ENCODE data around the gene HDHD2. TPM values are rescaled to one million over a fixed set of nuclear protein-coding genes. Genes with fewer than 3 reads are reported as not detected.
A peak's percentile ranks its signal among the peaks of the same experiment; 100 is the strongest.

HDHD2 gene
- total RNA-seq, 1 experiment from 2014 or later: 6.3 TPM

GRCh38 chr18:47077111-47077510 is 73.2 kb downstream of the HDHD2 start:
- Histone ChIP-seq H3F3A (ENCODE audit: low read length, unreplicated experiment) (no peaks in the 10 kb centered on the region), H3K9me3 (ENCODE audit: low read length) (no peaks in the 10 kb centered on the region), H3K4me1 (ENCODE audit: insufficient read depth, low read length) (peaks cover 11% of the 10 kb centered on the region), H3K9me2 (replicated peaks; ENCODE audit: low read length) (no peaks in the 10 kb centered on the region), H3K27ac (ENCODE audit: low read length) (no peak overlapping the region), H3K79me2 (ENCODE audit: low read length) (no peaks in the 10 kb centered on the region), H3K4me3 (ENCODE audit: low read length) (no peak overlapping the region), H3K27me3 (ENCODE audit: low read length) (no peaks in the 10 kb centered on the region), H3K36me3 (ENCODE audit: low read depth, low read length) (no peaks in the 10 kb centered on the region), H3K4me2 (ENCODE audit: low read length) (no peak overlapping the region), H2AFZ (ENCODE audit: low read length) (no peak overlapping the region), H3K9ac (ENCODE audit: low read length) (no peak overlapping the region), H4K20me1 (ENCODE audit: low read length) (no peaks in the 10 kb centered on the region)
- no peak for ATAC-seq
- no peak for DNase-seq
- intact Hi-C loops (cut with micrococcal nuclease): no loop called here
- ChIA-PET CTCF (no interaction called here), POLR2A (ENCODE audit: unreplicated experiment) (no interaction called here)
- TF ChIP-seq EZH2phosphoT487 (IDR thresholded peaks at IDR 0.05; ENCODE audit: borderline replicate concordance, low read length) (no peak), EZH2 (IDR thresholded peaks at IDR 0.05; ENCODE audit: low read length, unreplicated experiment) (no peak)
- TF ChIP-seq, protein P1, sequence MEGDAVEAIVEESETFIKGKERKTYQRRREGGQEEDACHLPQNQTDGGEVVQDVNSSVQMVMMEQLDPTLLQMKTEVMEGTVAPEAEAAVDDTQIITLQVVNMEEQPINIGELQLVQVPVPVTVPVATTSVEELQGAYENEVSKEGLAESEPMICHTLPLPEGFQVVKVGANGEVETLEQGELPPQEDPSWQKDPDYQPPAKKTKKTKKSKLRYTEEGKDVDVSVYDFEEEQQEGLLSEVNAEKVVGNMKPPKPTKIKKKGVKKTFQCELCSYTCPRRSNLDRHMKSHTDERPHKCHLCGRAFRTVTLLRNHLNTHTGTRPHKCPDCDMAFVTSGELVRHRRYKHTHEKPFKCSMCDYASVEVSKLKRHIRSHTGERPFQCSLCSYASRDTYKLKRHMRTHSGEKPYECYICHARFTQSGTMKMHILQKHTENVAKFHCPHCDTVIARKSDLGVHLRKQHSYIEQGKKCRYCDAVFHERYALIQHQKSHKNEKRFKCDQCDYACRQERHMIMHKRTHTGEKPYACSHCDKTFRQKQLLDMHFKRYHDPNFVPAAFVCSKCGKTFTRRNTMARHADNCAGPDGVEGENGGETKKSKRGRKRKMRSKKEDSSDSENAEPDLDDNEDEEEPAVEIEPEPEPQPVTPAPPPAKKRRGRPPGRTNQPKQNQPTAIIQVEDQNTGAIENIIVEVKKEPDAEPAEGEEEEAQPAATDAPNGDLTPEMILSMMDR (conservative IDR thresholded peaks at IDR 0.05; ENCODE audit: low read depth, low read length): no peak
- BruUV-seq (replicated peaks): no TSS peak

GRCh38 chr18:47075098-47075883 is 75.0 kb downstream of the HDHD2 start:
- ATAC-seq: peak; percentile 100
- peaks cover 11% of the 10 kb centered on the region for H3K4me1 ChIP-seq (ENCODE audit: insufficient read depth, low read length)
- TSS peak; percentile 92 for BruUV-seq (replicated peaks)
- H3K9me2 ChIP-seq (replicated peaks; ENCODE audit: low read length): no peaks in the 10 kb centered on the region
- no peaks in the 10 kb centered on the region for H3K27me3 ChIP-seq (ENCODE audit: low read length)
- H3K4me3 ChIP-seq (ENCODE audit: low read length): peak overlapping the region; percentile 44
- H2AFZ ChIP-seq (ENCODE audit: low read length): peak overlapping the region; percentile 60
- TF ChIP-seq, protein P1 (conservative IDR thresholded peaks at IDR 0.05; ENCODE audit: low read depth, low read length): no peak
- TF ChIP-seq EZH2phosphoT487 (IDR thresholded peaks at IDR 0.05; ENCODE audit: borderline replicate concordance, low read length) (no peak), EZH2 (IDR thresholded peaks at IDR 0.05; ENCODE audit: low read length, unreplicated experiment) (no peak)
- H3K79me2 ChIP-seq (ENCODE audit: low read length): no peaks in the 10 kb centered on the region
- H3K9me3 ChIP-seq (ENCODE audit: low read length): no peaks in the 10 kb centered on the region
- no peaks in the 10 kb centered on the region for H3F3A ChIP-seq (ENCODE audit: low read length, unreplicated experiment)
- intact Hi-C loops (cut with micrococcal nuclease): no loop called here
- no peaks in the 10 kb centered on the region for H3K36me3 ChIP-seq (ENCODE audit: low read depth, low read length)
- peak overlapping the region; percentile 67 for H3K4me2 ChIP-seq (ENCODE audit: low read length)
- ChIA-PET POLR2A (ENCODE audit: unreplicated experiment) (interaction anchor here (0.5 kb wide), 1 partner anchor 742 kb away, joined by 5 read pairs; a partner anchor contains a TSS), CTCF (interaction anchor here (1.2 kb wide), 1 partner anchor 130 kb away, joined by 5 read pairs; no protein-coding TSS in a partner anchor)
- peak; percentile 63 for DNase-seq
- H3K27ac ChIP-seq (ENCODE audit: low read length): peak overlapping the region; percentile 52
- no peaks in the 10 kb centered on the region for H4K20me1 ChIP-seq (ENCODE audit: low read length)
- peak overlapping the region; percentile 26; the same call in 1 of the 2 replicates for H3K9ac ChIP-seq (ENCODE audit: low read length)

- Histone ChIP-seq H3K4me3 (ENCODE audit: low read length) (no peak overlapping the region), H3K27ac (ENCODE audit: low read length) (no peak overlapping the region), H3K27me3 (ENCODE audit: low read length) (no peaks in the 10 kb centered on the region), H3K4me1 (ENCODE audit: insufficient read depth, low read length) (no peaks in the 10 kb centered on the region), H3K79me2 (ENCODE audit: low read length) (no peaks in the 10 kb centered on the region), H4K20me1 (ENCODE audit: low read length) (no peaks in the 10 kb centered on the region), H3F3A (ENCODE audit: low read length, unreplicated experiment) (no peaks in the 10 kb centered on the region), H2AFZ (ENCODE audit: low read length) (no peak overlapping the region), H3K9me3 (ENCODE audit: low read length) (no peaks in the 10 kb centered on the region), H3K36me3 (ENCODE audit: low read depth, low read length) (no peaks in the 10 kb centered on the region), H3K4me2 (ENCODE audit: low read length) (no peak overlapping the region), H3K9ac (ENCODE audit: low read length) (no peak overlapping the region), H3K9me2 (replicated peaks; ENCODE audit: low read length) (no peaks in the 10 kb centered on the region)
- ATAC-seq: no peak
- POLR2A ChIA-PET (ENCODE audit: unreplicated experiment): no interaction called here
- TF ChIP-seq, protein P1 (conservative IDR thresholded peaks at IDR 0.05; ENCODE audit: low read depth, low read length): no peak
- TF ChIP-seq EZH2 (IDR thresholded peaks at IDR 0.05; ENCODE audit: low read length, unreplicated experiment): no peak
- no peak for TF ChIP-seq EZH2phosphoT487 (IDR thresholded peaks at IDR 0.05; ENCODE audit: borderline replicate concordance, low read length)
- intact Hi-C loops (cut with micrococcal nuclease): no loop called here
- DNase-seq: no peak
- no TSS peak for BruUV-seq (replicated peaks)
- CTCF ChIA-PET: no interaction called here
Observed at GRCh38 chr18:47067648-47068047, 82.7 kb downstream of the HDHD2 start.
